K562 (cell line): ENCODE results near the gene PATJ. TPM values are rescaled to one million over a fixed set of nuclear protein-coding genes. Genes with fewer than 3 reads are reported as not detected.
"Not testable (repeated sequence)": the region's sequence is repeated elsewhere in the genome, so short reads cannot be mapped to it uniquely, and the experiment has no call there.

ENCODE experiments used
- ATAC-seq: fragments of 200-7000 bp; cut with Tn5 transposase; 3 replicates; pipeline ENCODE4 v1.9.1; 2020; ENCODE audit warnings: moderate library complexity
- BruUV-seq: library from RNA; stranded (reverse); fragments of 400-500 nt; replicated peaks from 2 replicates; lab custom pipeline; 2021; lab: Mats Ljungman, UMichigan
- CTCF ChIA-PET: fragments of 300-600 bp; formaldehyde crosslinking; extraction: SDS; loops from one replicate; lab custom pipeline; 2021; ENCODE audit warnings: low intra/inter-chr PET ratio; lab: Yijun Ruan, JAX
- POLR2A ChIA-PET: fragments of 300-600, 350-650 bp; sonication (Branson Sonifier 250); formaldehyde crosslinking; extraction: SDS; loops from one replicate; lab custom pipeline; 2021; ENCODE audit warnings: antibody characterized with exemption, inconsistent platforms; lab: Yijun Ruan, JAX
- DNase-seq, 4 experiments: peaks; one replicate each; pipeline versions ENCODE4 v3.0.0 to v3.0.0-alpha.2; 2011 to 2018; ENCODE audit warnings: low spot score in 3 of 4, mixed read lengths in 3 of 4; ENCODE audit errors: extremely low read depth in 1 of 4
- FAIRE-seq: peaks from 2 replicates; lab custom pipeline; 2011; peaks lifted over from hg19 to GRCh38; lab: Jason Lieb, UNC
- H2AFZ ChIP-seq: 2 replicates; pipeline ENCODE4 v1.6.0; 2011; ENCODE audit warnings: low read depth, low read length, control low read depth, inconsistent platforms
- H3K27ac ChIP-seq: fragments of 200-600 bp; 3 replicates; pipeline ENCODE4 v1.8.0; 2011; ENCODE audit warnings: low read depth, mild to moderate bottlenecking, control low read depth, inconsistent platforms, low read length, moderate library complexity, mixed read lengths; ENCODE audit errors: extremely low read depth
- H3K27me3 ChIP-seq, 2 experiments: fragments of 300-600 bp in 1 of 2; 2 replicates in 1 of 2; 3 replicates in 1 of 2; pipeline versions ENCODE4 v1.6.0 to v1.8.0; 2011; ENCODE audit warnings: inconsistent platforms in 2 of 2, low read length in 2 of 2, mild to moderate bottlenecking in 1 of 2, mixed read lengths in 1 of 2, moderate library complexity in 1 of 2; ENCODE audit not compliant: control insufficient read depth in 2 of 2, insufficient read depth in 2 of 2
- H3K36me3 ChIP-seq: fragments of 300-600 bp; 3 replicates; pipeline ENCODE4 v1.8.0; 2011; ENCODE audit warnings: mild to moderate bottlenecking, low read length, inconsistent platforms; ENCODE audit not compliant: control insufficient read depth, insufficient read depth
- H3K4me1 ChIP-seq, 2 experiments: fragments of 200-600 bp in 1 of 2; replicated peaks in 1 of 2; 2 replicates in 1 of 2; 3 replicates in 1 of 2; pipeline versions ENCODE4 v1.5.1 to v1.8.0; 2011; ENCODE audit warnings: inconsistent platforms in 2 of 2, low read length in 2 of 2, mild to moderate bottlenecking in 1 of 2, mixed read lengths in 1 of 2, moderate library complexity in 1 of 2; ENCODE audit not compliant: control insufficient read depth in 2 of 2, insufficient read depth in 2 of 2
- H3K4me2 ChIP-seq: 2 replicates; pipeline ENCODE4 v1.6.1; 2011; ENCODE audit warnings: low read length, control low read depth, inconsistent platforms, mixed read lengths; ENCODE audit not compliant: insufficient read depth
- H3K4me3 ChIP-seq: fragments of 200-600 bp; sonication (generic), shearing (Covaris generic); 2 replicates; pipeline ENCODE4 v1.5.1; 2016; ENCODE audit warnings: control low read depth, inconsistent platforms
- H3K79me2 ChIP-seq: fragments of 200-600 bp; 3 replicates; pipeline ENCODE4 v1.8.0; 2011; ENCODE audit warnings: low read length, inconsistent platforms; ENCODE audit not compliant: control insufficient read depth, insufficient read depth
- H3K9ac ChIP-seq, 2 experiments: 2 replicates each; pipeline versions ENCODE4 v1.6.0 to v1.6.1; 2011; ENCODE audit warnings: low read depth in 2 of 2, low read length in 2 of 2, control low read depth in 1 of 2, inconsistent platforms in 1 of 2, mild to moderate bottlenecking in 1 of 2, mixed read lengths in 1 of 2; ENCODE audit not compliant: insufficient read depth in 1 of 2
- H3K9me1 ChIP-seq: one replicate; pipeline ENCODE4 v1.6.0; 2011; ENCODE audit warnings: inconsistent platforms, mild to moderate bottlenecking, low read length, moderate library complexity; ENCODE audit not compliant: control insufficient read depth, insufficient read depth
- H3K9me3 ChIP-seq: replicated peaks from 2 replicates; pipeline ENCODE4 v1.5.1; 2011; ENCODE audit warnings: low read depth, low read length, inconsistent platforms; ENCODE audit not compliant: control insufficient read depth, insufficient read depth
- H4K20me1 ChIP-seq: replicated peaks from 2 replicates; pipeline ENCODE4 v1.6.1; 2011; ENCODE audit warnings: low read length, inconsistent platforms, mixed read lengths; ENCODE audit not compliant: control insufficient read depth, insufficient read depth
- MAFG ChIP-seq: fragments of 450-650 bp; conservative IDR thresholded peaks from 2 replicates; pipeline ENCODE4 v1.6.1; 2016; ENCODE audit warnings: missing genetic modification characterization, missing compliant biosample characterization
- PHF21A ChIP-seq: fragments of 450-650 bp; IDR thresholded peaks from 2 replicates; pipeline ENCODE4 v1.6.1; 2017; ENCODE audit warnings: low read depth, borderline replicate concordance
- WGBS: fragments of 100-300 bp; shearing (Covaris generic); methylation state at CpG from one replicate; pipeline ENCODE4 v1.1.6; 2016; ENCODE audit warnings: low coverage, mixed read lengths; ENCODE audit not compliant: insufficient coverage; ENCODE audit errors: missing lambda C conversion rate; 5-methylcytosine and 5-hydroxymethylcytosine counted together
- in situ Hi-C: fragments of 300-500 bp; cut with MboI; formaldehyde crosslinking; loops from 4 replicates; pipeline ENCODE4 v1.15.0; 2018; ENCODE audit warnings: inconsistent platforms, mixed read lengths
- intact Hi-C: fragments of 100-400 bp; cut with micrococcal nuclease; formaldehyde crosslinking; loops from 2 replicates; pipeline ENCODE4 v1.14.2; 2022
- polyA plus RNA-seq, 8 experiments: library from polyadenylated mRNA; depleted of rRNA in 4 of 8; stranded (reverse) in 5 of 8; unstranded in 3 of 8; fragments of >200 nt; fragmentation: Nextera tagmentation in 2 of 8; fragmentation: Illumina TruSeq in 1 of 8; extraction: Ambion mirVana in 2 of 8; extraction: Trizol in 1 of 8; gene quantifications; 2 replicates each; pipeline versions ENCODE4 v1.2.1 to v1.2.3, GENCODE V29; 2011 to 2014; ENCODE audit warnings: inconsistent platforms in 1 of 8, missing spikeins in 1 of 8
- total RNA-seq, 7 experiments: library from RNA; depleted of rRNA in 6 of 7; stranded (reverse); fragments of >200 nt in 6 of 7; fragmentation: Illumina TruSeq in 2 of 7; extraction: Trizol in 2 of 7; gene quantifications; 2 replicates each; pipeline versions ENCODE4 v1.2.1 to v1.2.3, GENCODE V29; 2011 to 2021; ENCODE audit warnings: low replicate concordance in 1 of 7

The PATJ gene
- total and polyA plus RNA-seq, 9 of the 15 experiments (the other 6 are each of a cell fraction or from before 2014, with no cell fraction given), result 0.22 TPM; not detected in 8

- FAIRE-seq, H4K20me1 ChIP-seq, H3K4me3 ChIP-seq, H3K9me3 ChIP-seq, POLR2A ChIA-PET, H3K4me2 ChIP-seq, CTCF ChIA-PET, DNase-seq, BruUV-seq, H3K4me1 ChIP-seq, H3K27me3 ChIP-seq, H3K27ac ChIP-seq, ATAC-seq, H3K79me2 ChIP-seq, H3K9ac ChIP-seq, in situ Hi-C loops, H2AFZ ChIP-seq, intact Hi-C loops, H3K9me1 ChIP-seq, H3K36me3 ChIP-seq: not testable (repeated sequence)
- TF ChIP-seq MAFG (tag), result 0 out of 2 replicates have a peak, but pooled peaks have one; percentile 6
Measured at GRCh38 chr1:61890435-61890834, 148.2 kb downstream of the PATJ start.

GRCh38 chr1:61892977-61893376 is 150.7 kb downstream of the PATJ start:
- Histone ChIP-seq H3K27ac (no peak overlapping the region), H3K27me3 (no peaks in the 10 kb centered on the region; a peak in 1 of 5 replicates), H3K4me2 (no peak overlapping the region), H3K9me3 (no peaks in the 10 kb centered on the region), H2AFZ (no peak overlapping the region), H4K20me1 (no peaks in the 10 kb centered on the region), H3K79me2 (no peaks in the 10 kb centered on the region), H3K36me3 (no peaks in the 10 kb centered on the region), H3K9me1 (no peaks in the 10 kb centered on the region), H3K9ac (no peak overlapping the region), H3K4me1 (no peaks in the 10 kb centered on the region), H3K4me3 (no peak overlapping the region)
- FAIRE-seq (no peak), ATAC-seq (no peak), DNase-seq (no peak)
- TF ChIP-seq PHF21A, result no peak
- in situ Hi-C loops, result no loop called here
- no TSS peak for BruUV-seq
- ChIA-PET POLR2A (no interaction called here), CTCF (no interaction called here)
- 6% methylated on average over 2 of the region's 2 CpGs for WGBS
- intact Hi-C loops, result no loop called here

- ATAC-seq, intact Hi-C loops: not testable (repeated sequence)
Measured at GRCh38 chr1:61894296-61894695, 152.0 kb downstream of the PATJ start.

More at GRCh38 chr1:61894296-61894695, 152.0 kb downstream of the PATJ start:
- H2AFZ ChIP-seq, H3K9me3 ChIP-seq, CTCF ChIA-PET, DNase-seq, H3K4me3 ChIP-seq, H3K4me1 ChIP-seq, H3K9ac ChIP-seq, in situ Hi-C loops, H4K20me1 ChIP-seq, H3K4me2 ChIP-seq, BruUV-seq, POLR2A ChIA-PET, H3K79me2 ChIP-seq, H3K36me3 ChIP-seq, H3K9me1 ChIP-seq, H3K27me3 ChIP-seq, FAIRE-seq, H3K27ac ChIP-seq: not testable (repeated sequence)
- WGBS, result 0% methylated on average over 2 of the region's 2 CpGs
